T-cell (primary cell): ENCODE results near the gene CRB3. TPM values are rescaled to one million over a fixed set of nuclear protein-coding genes. Genes with fewer than 3 reads are reported as not detected.
A peak's percentile ranks its signal among the peaks of the same experiment; 100 is the strongest.

ENCODE experiments used
- ATAC-seq, 4 experiments: fragments of 200-7000 bp in 3 of 4; fragments of 150-1000 bp in 1 of 4; cut with Tn5 transposase; replicated peaks in 1 of 4; 1 replicate in 3 of 4; 2 replicates in 1 of 4; pipeline ENCODE4 v1.10.0; 2021; ENCODE audit warnings: moderate library complexity in 3 of 4, mild to moderate bottlenecking in 2 of 4, moderate number of reproducible peaks in 1 of 4
- CTCF ChIA-PET, 2 donors: fragments of 300-600 bp; sonication (Branson Sonifier 250); formaldehyde crosslinking; loops; one replicate each; lab custom pipeline; 2022; ENCODE audit warnings: antibody characterized with exemption in 2 of 2; lab: Charles Lee
- POLR2A ChIA-PET, 2 donors: fragments of 300-600 bp; sonication (Branson Sonifier 250); formaldehyde crosslinking; loops; one replicate each; lab custom pipeline; 2022; ENCODE audit warnings: antibody characterized with exemption in 2 of 2; lab: Charles Lee
- DNase-seq, 35 experiments: peaks; one replicate each; pipeline versions ENCODE4 v3.0.0 to v3.0.0-alpha.2; 2013 to 2023
- H3K27ac ChIP-seq: one replicate; pipeline ENCODE4 v1.5.1; 2013; ENCODE audit warnings: low read length
- H3K27me3 ChIP-seq, 2 experiments: replicated peaks in 1 of 2; 1 replicate in 1 of 2; 2 replicates in 1 of 2; pipeline versions ENCODE4 v1.6.1 to v1.7.0; 2013; ENCODE audit warnings: low read length in 1 of 2, mixed read lengths in 1 of 2; ENCODE audit not compliant: control insufficient read depth in 2 of 2, insufficient read depth in 2 of 2; ENCODE audit errors: extremely low read depth in 1 of 2
- H3K36me3 ChIP-seq, 2 donors: 1 replicate in 1 of 2; 2 replicates in 1 of 2; pipeline versions ENCODE4 v1.6.1 to v1.7.0; 2013; ENCODE audit warnings: low read length in 1 of 2; ENCODE audit not compliant: control insufficient read depth in 2 of 2, insufficient read depth in 1 of 2; ENCODE audit errors: extremely low read depth in 1 of 2
- H3K4me1 ChIP-seq, 2 experiments: 1 replicate in 1 of 2; 2 replicates in 1 of 2; pipeline versions ENCODE4 v1.6.1 to v1.7.0; 2013; ENCODE audit warnings: low read length in 2 of 2, mixed read lengths in 1 of 2; ENCODE audit not compliant: insufficient read depth in 2 of 2, control insufficient read depth in 1 of 2; ENCODE audit errors: extremely low read depth in 1 of 2
- H3K4me3 ChIP-seq, 2 donors: 1 replicate in 1 of 2; 2 replicates in 1 of 2; pipeline versions ENCODE4 v1.5.1 to v1.7.0; 2013; ENCODE audit warnings: mild to moderate bottlenecking in 2 of 2, low read length in 1 of 2, moderate library complexity in 1 of 2; ENCODE audit not compliant: control insufficient read depth in 1 of 2; ENCODE audit errors: extremely low read depth in 1 of 2
- H3K9me3 ChIP-seq: 2 replicates; pipeline ENCODE4 v1.7.0; 2013
- H3K27ac Mint-ChIP-seq, 2 donors: one replicate each; pipeline ENCODE4 v1.8.0; 2020 to 2021; ENCODE audit warnings: mild to moderate bottlenecking in 2 of 2, mixed read lengths in 2 of 2
- H3K27me3 Mint-ChIP-seq, 2 donors: one replicate each; pipeline ENCODE4 v1.8.0; 2021 to 2022; ENCODE audit warnings: mixed read lengths in 2 of 2
- H3K36me3 Mint-ChIP-seq: one replicate; pipeline ENCODE4 v1.8.0; 2021; ENCODE audit warnings: mixed read lengths
- H3K4me1 Mint-ChIP-seq, 3 donors: one replicate each; pipeline ENCODE4 v1.8.0; 2020 to 2022; ENCODE audit warnings: mixed read lengths in 3 of 3, mild to moderate bottlenecking in 1 of 3
- H3K4me3 Mint-ChIP-seq, 3 donors: one replicate each; pipeline ENCODE4 v1.8.0; 2020 to 2022; ENCODE audit warnings: mild to moderate bottlenecking in 3 of 3, mixed read lengths in 3 of 3, moderate library complexity in 3 of 3
- H3K9me3 Mint-ChIP-seq, 3 donors: one replicate each; pipeline ENCODE4 v1.8.0; 2020 to 2022; ENCODE audit warnings: mixed read lengths in 3 of 3
- WGBS: methylation state at CpG from one replicate; pipeline ENCODE4 v1.1.5; 2013; ENCODE audit warnings: missing lambda C conversion rate; ENCODE audit not compliant: insufficient coverage; 5-methylcytosine and 5-hydroxymethylcytosine counted together
- total RNA-seq, 35 experiments: library from RNA in 6 of 35; stranded (reverse) in 6 of 35; fragments of 120-200 nt in 1 of 35; gene quantifications; one replicate each; pipeline versions ENCODE4 v1.2.1 to v1.2.4 and lab custom pipeline; 2013 to 2026

CRB3 gene
- total RNA-seq, 5 donors from 2014 or later (not counting 1 experiment from before 2014, with no cell fraction given), result 5.7 to 6.5 (median 5.9) TPM

GRCh38 chr19:6453951-6454565, 10.0 kb upstream of the CRB3 start:
- H3K36me3 ChIP-seq, result peaks cover 12 to 14% of the 10 kb centered on the region in 2 donors
- H3K4me1 Mint-ChIP-seq, result peaks cover 7 to 9% (median 7%) of the 10 kb centered on the region in 3 donors
- no peak overlapping the region for H3K27ac ChIP-seq
- DNase-seq, result peak in 1 of 35 experiments; percentile 17
- H3K9me3 ChIP-seq, result no peaks in the 10 kb centered on the region
- peaks cover 39% of the 10 kb centered on the region for H3K36me3 Mint-ChIP-seq
- ChIA-PET POLR2A (no interaction called here), CTCF (interaction anchor here in 1 of 2 donors (0.6 kb wide), 1 partner anchor 456 kb away, joined by 3 read pairs; no protein-coding TSS in a partner anchor)
- H3K4me1 ChIP-seq, result peaks cover 0 to 8% of the 10 kb centered on the region in 2 experiments
- 96% methylated on average over 9 of the region's 11 CpGs for WGBS
- H3K27me3 ChIP-seq, result no peaks in the 10 kb centered on the region
- ATAC-seq, result no peak
- H3K4me3 Mint-ChIP-seq, result no peak overlapping the region
- no peak overlapping the region for H3K4me3 ChIP-seq
- no peaks in the 10 kb centered on the region for H3K27me3 Mint-ChIP-seq
- H3K9me3 Mint-ChIP-seq, result peaks cover 5 to 13% (median 9%) of the 10 kb centered on the region in 3 donors
- H3K27ac Mint-ChIP-seq, result no peak overlapping the region

DNA sequence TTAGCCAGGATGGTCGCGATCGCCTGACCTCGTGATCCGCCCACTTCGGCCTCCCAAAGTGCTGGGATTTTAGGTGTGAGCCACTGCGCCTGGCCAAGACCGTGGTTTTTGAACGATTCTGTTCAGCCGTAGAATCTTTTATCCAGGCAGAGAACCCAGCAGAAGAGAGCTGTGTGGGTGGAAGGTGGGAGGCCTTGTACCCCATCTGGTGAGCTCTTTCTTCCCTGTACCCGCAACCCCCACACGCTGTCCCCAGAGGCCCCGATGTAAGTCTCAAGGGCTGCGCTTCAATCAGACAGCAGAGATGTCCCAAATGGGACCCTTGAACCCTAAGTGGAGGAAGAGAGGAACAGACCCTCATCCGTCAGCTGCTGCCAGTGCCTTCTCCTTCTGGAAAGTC, 8.1 kb upstream of the CRB3 start:
- POLR2A ChIA-PET, result no interaction called here
- peaks cover 12 to 14% of the 10 kb centered on the region in 2 donors for H3K36me3 ChIP-seq
- ATAC-seq (no peak), DNase-seq (no peak)
- Mint-ChIP-seq H3K9me3 (peaks cover 5 to 13% (median 9%) of the 10 kb centered on the region in 3 donors), H3K27me3 (no peaks in the 10 kb centered on the region), H3K36me3 (peaks cover 37% of the 10 kb centered on the region), H3K27ac (no peak overlapping the region), H3K4me1 (peaks cover 12 to 19% (median 16%) of the 10 kb centered on the region in 3 donors), H3K4me3 (no peak overlapping the region)
- CTCF ChIA-PET, result no interaction called here
- no peak overlapping the region for H3K4me3 ChIP-seq
- WGBS, result 89% methylated on average over 7 of the region's 15 CpGs
- no peaks in the 10 kb centered on the region for H3K27me3 ChIP-seq
- no peak overlapping the region for H3K27ac ChIP-seq
- H3K4me1 ChIP-seq, result peaks cover 0 to 21% of the 10 kb centered on the region in 2 experiments
- H3K9me3 ChIP-seq, result no peaks in the 10 kb centered on the region

DNA sequence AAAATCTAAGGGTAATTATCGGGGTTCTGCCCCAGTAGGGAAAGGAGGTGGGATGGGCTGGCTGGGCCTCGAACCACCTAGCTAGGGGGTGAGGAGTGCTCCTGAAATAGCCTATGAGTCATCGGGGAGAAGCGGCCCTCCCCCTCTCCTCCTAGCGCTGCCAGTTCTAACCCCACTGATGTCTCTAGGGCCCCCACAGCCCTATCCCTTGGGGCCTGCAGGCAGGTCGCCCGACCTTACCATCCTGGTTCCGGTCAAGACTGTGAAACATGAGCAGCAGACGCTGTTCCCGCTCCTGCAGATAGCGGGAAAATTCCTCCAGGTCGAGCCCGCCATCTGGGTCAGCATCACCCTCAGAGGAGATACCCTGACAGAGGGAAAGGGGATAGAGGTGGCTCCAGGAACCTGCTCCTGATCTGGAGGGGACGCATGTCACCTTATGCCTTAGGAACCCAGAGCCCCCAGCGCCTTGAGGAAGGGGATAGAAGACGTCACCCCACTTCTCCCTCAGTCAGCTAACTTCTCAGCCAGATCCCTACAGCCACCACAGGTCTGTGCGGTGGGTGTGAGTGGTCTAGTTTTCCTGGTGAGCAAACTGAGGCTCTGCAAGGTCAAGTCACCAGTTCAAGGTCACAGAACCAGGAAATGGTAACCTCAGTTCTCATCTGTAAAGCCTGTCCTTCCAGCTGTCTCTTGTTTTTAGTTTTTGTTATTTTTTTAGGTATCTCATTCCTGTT, 5.9 kb upstream of the CRB3 start:
- H3K27me3 Mint-ChIP-seq, result no peaks in the 10 kb centered on the region
- peaks cover 0 to 22% of the 10 kb centered on the region in 2 experiments for H3K4me1 ChIP-seq
- H3K27me3 ChIP-seq, result no peaks in the 10 kb centered on the region
- no peak overlapping the region for H3K4me3 ChIP-seq
- H3K4me3 Mint-ChIP-seq, result peak overlapping the region; percentile 82 to 99 (median 90)
- peaks cover 7 to 14% of the 10 kb centered on the region in 2 donors for H3K36me3 ChIP-seq
- H3K9me3 Mint-ChIP-seq, result peaks cover 5 to 13% (median 9%) of the 10 kb centered on the region in 3 donors
- CTCF ChIA-PET, result no interaction called here
- no peak for ATAC-seq
- peak overlapping the region; percentile 85 to 91 for H3K27ac Mint-ChIP-seq
- POLR2A ChIA-PET, result interaction anchor here in 1 of 2 donors (0.6 kb wide), 1 partner anchor 27 kb away, joined by 9 read pairs; no protein-coding TSS in a partner anchor
- H3K36me3 Mint-ChIP-seq, result peaks cover 33% of the 10 kb centered on the region
- no peaks in the 10 kb centered on the region for H3K9me3 ChIP-seq
- DNase-seq, result no peak
- peaks cover 17 to 20% (median 19%) of the 10 kb centered on the region in 3 donors for H3K4me1 Mint-ChIP-seq
- WGBS, result 98% methylated on average over 8 of the region's 17 CpGs
- H3K27ac ChIP-seq, result no peak overlapping the region

DNA sequence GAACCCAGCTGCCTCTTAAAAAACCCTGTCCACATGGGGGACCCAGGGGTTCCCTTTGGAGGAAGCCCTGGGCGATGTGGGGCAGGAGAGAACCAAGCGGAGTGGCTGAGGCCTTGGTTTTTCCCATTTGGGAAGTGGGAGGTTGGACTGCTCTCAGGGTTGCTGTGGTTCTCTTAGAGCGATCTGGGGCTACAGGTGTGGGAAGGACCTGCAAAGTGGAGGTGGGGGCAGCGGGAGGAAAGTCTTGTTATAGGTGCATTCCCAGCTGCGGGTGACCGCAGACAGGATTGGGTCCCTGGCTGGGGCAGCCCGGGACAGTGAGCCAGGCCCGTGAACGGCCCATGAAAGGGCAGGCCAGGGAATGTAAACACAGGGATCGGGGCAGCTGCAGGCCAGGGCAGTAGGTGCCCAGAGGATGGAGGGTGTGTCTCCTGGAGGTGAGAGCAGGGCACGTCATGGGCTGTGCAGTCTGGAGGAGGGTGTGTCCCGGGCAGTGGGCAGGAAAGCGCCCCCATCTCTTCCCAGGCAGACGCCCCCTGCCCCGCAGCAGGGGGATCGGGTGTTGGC, 5.3 kb upstream of the CRB3 start:
- ATAC-seq (no peak), DNase-seq (no peak)
- peaks cover 0 to 1% of the 10 kb centered on the region in 2 experiments for H3K27me3 ChIP-seq
- peaks cover 28% of the 10 kb centered on the region for H3K36me3 Mint-ChIP-seq
- H3K36me3 ChIP-seq, result peaks cover 7 to 14% of the 10 kb centered on the region in 2 donors
- H3K4me3 Mint-ChIP-seq, result peak overlapping the region; percentile 82 to 99 (median 90)
- H3K9me3 Mint-ChIP-seq, result peaks cover 5 to 9% (median 8%) of the 10 kb centered on the region in 3 donors
- 78% methylated on average over 15 of the region's 16 CpGs for WGBS
- ChIA-PET POLR2A (interaction anchor here (0.6 kb wide), 2 partner anchors 27 to 111 kb away, joined by 6 to 9 read pairs; no protein-coding TSS in a partner anchor), CTCF (no interaction called here)
- peak overlapping the region; percentile 6 to 63 for H3K4me3 ChIP-seq
- peaks cover 18 to 21% (median 20%) of the 10 kb centered on the region in 3 donors for H3K4me1 Mint-ChIP-seq
- peak overlapping the region; percentile 85 to 91 for H3K27ac Mint-ChIP-seq
- H3K27me3 Mint-ChIP-seq, result no peaks in the 10 kb centered on the region
- peak overlapping the region; percentile 34 for H3K27ac ChIP-seq
- H3K9me3 ChIP-seq, result no peaks in the 10 kb centered on the region
- H3K4me1 ChIP-seq, result peaks cover under 1 to 25% of the 10 kb centered on the region in 2 experiments

GRCh38 chr19:6459262-6460098, 4.6 kb upstream of the CRB3 start, which contains the start of gene SLC25A23:
TSS of gene SLC25A23 (minus strand) at chr19:6459792. CDS start at chr19:6459628, 164 bp downstream.
- Mint-ChIP-seq H3K4me1 (peaks cover 21 to 24% (median 24%) of the 10 kb centered on the region in 3 donors), H3K4me3 (peak within 1 kb of the TSS; percentile 88 to 99 (median 97)), H3K36me3 (peaks cover 21% of the 10 kb centered on the region), H3K27me3 (no peaks in the 10 kb centered on the region), H3K27ac (peak within 1 kb of the TSS; percentile 89 to 94), H3K9me3 (peaks cover 5 to 9% (median 7%) of the 10 kb centered on the region in 3 donors)
- Histone ChIP-seq H3K4me1 (peaks cover 2 to 32% of the 10 kb centered on the region in 2 experiments), H3K27ac (peak within 1 kb of the TSS; percentile 67), H3K36me3 (peaks cover 5 to 7% of the 10 kb centered on the region in 2 donors), H3K9me3 (no peaks in the 10 kb centered on the region), H3K27me3 (peaks cover 0 to 7% of the 10 kb centered on the region in 2 experiments), H3K4me3 (peak within 1 kb of the TSS; percentile 63 to 93)
- CTCF ChIA-PET, result no interaction called here
- peak in 29 of 35 experiments; percentile 19 to 71 (median 38) for DNase-seq
- ATAC-seq, result peak; percentile 21 to 35 (median 26)
- POLR2A ChIA-PET, result interaction anchor here (0.6 kb wide), 2 partner anchors 77 to 111 kb away, joined by 4 to 6 read pairs; no protein-coding TSS in a partner anchor
- 19% methylated on average over 27 of the region's 70 CpGs for WGBS
